GM18858 (cell line): ENCODE results near the gene CDH23.

Source experiments
- ATAC-seq: cut with Tn5 transposase; IDR thresholded peaks from one replicate; pipeline ENCODE4 v1.9.1; 2021; ENCODE audit not compliant: unreplicated experiment

The CDH23 gene

DNA sequence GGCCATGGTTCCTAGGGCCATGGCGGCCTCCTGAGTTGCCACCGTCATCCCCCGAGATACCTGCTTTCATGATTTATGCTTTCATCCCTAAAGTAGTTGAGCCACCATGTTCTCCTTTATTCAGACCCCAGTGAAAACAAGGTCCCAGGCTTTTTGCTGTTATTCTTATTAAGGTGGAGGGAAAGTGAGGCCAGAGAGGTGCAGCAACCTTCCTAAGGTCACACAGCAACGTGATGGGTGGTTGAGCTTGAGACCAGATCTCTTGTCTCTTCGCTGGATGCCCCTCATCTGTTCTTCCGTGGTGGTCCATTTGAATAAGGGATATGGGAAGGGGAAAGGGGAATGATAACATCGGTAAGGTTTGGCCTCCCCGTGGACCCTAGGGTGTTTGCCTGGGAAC, 180.6 kb downstream of the CDH23 start:
- ATAC-seq = no peak

DNA sequence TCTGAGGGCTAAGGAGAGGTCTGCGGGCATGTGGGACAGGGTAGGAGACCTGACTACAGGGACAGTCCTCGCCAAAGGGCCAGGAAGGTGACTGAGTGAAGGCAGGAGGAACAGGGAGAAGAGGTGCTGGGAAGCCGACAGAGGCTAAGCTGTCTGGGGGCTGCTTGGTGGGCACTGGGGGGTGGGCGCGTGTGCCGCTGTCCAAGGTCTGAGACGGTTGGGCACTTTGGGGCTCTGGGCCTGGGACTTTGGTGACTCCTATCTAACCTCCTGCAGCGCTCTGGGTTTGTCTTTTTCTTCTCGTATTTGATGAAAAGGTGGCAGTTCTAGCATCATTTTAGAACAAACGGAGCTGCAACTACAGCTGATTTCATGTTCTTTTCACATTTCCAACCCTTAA, 181.3 kb downstream of the CDH23 start:
- no peak for ATAC-seq

DNA sequence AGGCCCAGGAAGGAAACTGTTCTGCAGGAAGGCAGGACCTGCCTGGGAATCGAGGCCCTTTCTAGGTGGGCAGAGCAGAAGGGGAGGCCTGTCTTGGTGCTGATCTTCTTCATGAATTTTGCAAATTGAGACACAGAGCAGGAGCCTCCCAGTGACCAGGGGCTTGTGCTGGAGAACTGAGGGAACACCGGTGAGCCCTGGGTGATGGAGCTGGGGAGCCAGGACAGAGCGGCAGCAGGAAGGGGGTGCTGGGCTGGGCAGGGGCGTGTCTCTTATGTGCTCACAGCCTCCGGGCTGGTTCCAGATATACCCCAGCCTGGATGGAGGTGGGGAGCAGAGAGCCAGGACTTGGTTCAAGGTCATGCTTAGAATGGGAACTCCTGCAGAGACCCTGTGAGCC, 182.9 kb downstream of the CDH23 start:
- no peak for ATAC-seq

DNA sequence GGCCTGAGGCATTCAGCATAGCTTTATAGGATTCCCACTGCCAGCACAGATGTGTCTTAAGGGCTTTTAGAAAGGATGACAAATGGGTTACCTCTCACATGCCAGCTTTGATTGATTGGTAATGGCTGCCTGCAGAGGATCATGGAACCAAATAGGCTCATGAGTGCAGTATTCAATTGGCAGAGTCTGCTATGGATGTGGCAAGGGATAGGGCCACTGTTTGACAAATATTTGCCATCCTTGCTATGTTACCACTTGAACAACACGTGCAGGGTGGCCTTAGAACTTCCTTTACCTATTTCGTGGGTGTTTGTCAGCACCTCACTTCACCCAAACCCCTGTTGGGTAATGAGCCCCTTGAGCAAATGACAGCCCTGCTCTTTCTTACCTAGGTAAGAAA, 183.7 kb downstream of the CDH23 start:
- ATAC-seq = no peak

DNA sequence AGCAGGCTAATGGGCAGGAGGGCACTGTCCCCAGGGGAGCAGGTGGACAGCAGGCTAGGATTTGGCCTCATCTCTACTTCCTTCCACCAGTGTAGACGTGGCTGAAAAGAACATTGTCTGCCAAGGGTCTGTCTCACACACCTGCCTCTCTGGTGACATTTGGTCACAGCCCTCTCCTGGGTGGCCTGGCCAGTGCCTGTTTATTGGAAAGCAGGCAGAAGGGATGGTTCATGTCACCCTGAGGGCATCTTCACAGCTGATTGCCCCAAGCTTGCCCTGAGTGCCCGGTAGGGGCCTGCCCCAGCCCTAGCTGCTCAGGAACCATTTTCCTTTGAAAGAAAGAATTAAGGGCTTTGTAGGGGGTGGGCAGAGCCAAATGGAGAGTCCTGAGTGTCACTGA, 184.2 kb downstream of the CDH23 start:
- no peak for ATAC-seq

DNA sequence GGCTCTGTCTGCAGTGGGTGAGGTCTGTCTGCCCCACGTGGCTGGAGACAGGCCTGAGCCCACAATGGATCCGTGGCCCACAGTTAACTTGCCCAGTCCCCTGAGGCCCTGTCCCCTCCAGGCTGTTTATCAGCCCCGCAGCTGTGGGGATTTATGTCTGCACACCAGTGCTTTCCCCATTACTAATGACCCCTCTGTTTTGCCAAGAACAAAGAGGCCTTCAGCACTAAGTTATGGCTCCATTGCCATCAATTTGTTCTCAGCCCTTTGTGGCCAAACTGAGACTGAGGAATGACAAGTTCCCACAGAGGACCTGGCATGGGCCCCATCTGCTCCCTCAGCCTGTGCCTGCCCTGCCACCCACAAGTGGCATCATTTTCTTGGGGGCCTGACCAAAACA, 184.7 kb downstream of the CDH23 start:
- no peak for ATAC-seq

DNA sequence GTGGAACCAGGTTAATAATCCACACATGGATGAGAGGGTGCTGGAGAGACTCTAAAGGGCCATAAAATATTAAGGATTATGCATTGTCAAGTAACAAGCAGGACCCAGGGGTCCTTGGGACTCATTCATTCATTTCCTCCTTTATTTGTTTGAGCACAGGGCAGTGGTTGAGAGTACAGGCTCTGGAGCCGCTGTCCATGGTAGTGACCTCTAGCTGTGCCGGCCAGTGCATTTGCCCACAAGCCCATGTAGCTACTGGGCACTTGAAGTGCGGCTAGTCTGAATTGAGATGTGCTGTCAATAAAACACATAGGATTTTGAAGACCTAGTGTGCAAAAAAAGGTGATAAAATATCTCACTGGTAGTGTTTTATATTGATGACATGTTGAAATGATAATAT, 185.3 kb downstream of the CDH23 start:
- ATAC-seq = no peak

DNA sequence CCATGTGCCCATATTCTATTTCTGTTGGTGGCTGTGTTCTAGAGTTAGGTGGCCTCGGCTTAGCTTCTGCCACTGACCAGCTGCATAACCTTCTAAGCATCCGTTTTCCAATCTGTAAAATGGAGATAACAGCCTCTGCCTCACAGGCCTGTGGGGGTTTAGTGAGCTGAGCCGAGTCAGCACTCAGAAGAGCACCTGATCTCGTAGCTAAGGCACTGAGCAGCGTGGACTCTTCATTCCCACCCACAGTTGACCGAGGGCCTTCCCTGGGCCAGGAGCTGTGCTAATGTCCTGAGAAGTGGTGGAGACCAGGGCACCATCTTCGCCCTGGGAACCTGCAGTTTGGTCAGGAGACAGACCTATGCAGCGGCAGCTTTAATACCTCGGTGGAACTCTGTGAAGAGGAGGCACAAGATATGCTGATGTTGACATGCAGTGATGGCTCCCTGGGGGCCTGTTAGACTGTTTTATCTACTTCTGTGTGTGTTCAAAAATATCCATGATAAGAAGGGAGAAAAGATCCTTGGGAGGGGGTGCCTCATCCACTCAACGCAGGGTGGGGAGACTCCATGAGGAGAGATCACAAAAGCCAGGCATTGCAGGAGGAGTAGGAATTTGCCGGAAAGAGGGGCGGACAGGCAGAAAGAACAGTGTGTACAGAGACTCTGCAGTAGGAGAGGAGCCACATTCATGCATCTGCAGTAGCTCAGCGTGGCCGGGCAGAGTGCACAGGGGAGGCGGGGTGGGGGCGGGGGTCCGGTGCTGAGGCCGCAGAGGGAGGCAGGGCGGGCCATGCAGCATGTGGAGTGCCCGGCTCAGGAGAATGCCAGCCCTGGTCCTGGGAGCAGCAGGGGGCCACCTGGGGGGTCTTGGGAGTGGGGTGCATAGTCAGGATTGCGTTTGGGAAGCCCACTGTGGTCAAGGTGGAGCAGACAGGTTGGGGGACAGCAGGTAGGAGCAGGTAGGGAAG, 186.1 kb downstream of the CDH23 start:
- ATAC-seq = no peak

DNA sequence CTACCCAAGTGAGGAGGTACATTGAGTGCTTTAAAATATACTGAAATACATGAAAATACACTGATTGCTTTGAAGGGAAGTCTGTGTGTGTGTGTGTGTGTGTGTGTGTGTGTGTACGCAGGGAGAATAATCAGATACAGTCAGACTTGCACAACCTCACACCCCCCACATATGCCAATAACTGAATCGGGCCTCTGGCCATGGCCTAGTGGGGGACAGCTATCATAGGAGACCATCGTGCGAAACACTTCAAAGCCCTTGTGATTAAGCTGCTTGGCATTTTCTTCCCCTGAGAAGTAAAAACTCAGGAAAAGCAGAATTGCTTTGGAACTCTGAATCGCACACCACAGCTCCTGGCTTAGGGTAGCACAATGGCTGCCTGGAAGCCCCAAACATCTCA, 187.7 kb downstream of the CDH23 start:
- ATAC-seq = no peak

DNA sequence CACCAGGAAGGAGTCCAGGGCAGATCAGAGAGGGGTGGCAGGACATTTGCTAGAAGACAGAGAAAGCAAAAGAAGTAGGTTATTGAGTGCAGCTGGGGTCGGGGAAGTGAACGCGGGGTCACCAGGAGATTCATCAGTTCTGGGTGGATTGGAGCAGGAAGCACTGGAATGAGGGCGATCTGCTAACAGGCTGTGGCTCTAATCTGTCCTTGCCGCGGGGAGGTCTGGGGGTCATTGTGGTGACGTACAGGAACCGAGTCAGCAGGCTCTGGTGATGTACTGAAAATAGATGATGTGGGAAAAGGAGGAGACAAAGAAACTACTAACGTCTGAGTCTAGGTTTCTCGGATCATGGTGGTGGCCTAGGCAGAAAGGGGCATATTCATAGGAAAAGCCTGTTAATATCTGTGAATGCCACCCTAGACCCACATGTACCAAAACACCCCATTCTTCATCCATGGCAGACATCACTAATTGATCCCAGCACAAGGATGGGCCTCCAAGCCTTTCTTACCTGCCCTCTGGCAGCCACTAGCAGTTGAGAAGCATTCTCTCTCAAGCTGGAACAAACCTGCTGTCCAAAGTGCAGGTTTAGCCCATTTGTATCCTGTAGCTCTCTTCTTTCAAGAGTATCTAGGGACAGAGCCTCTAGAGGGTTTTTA, 188.3 kb downstream of the CDH23 start:
- ATAC-seq = no peak

DNA sequence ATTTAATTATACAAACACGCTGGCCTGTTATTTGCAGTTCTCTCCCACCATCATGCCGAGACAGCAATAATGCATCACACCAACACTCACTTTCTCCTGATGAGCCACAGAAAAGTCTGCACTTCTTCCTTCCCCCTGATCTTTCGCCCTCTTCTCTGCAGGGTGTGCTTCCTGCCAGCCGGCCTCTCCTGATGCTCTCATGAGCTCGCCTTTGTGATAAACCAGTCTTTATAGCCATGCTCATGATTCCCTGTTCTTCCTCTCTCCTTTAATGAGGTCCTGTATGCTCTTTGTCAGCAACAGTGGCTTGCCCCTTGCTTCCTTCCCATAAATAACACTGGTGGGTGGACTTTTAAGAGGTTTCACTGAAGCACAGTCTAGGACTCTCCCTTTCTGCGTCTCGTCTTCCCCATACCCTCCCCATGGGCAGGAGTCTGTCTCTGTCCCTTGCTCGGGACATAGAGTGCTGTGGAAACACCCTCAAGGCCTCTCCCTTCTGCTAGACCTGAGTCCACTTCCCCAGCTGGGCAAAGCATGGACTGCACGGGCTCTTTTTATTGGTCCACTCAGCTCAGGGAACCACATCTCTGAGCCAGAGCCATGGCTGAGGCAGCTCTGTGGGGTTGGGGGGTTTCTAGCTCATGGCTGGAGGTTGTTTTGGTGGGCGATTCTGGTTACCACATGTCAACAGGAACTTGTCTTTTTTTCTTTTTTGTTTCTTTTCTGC, 189.0 kb downstream of the CDH23 start:
- no peak for ATAC-seq

DNA sequence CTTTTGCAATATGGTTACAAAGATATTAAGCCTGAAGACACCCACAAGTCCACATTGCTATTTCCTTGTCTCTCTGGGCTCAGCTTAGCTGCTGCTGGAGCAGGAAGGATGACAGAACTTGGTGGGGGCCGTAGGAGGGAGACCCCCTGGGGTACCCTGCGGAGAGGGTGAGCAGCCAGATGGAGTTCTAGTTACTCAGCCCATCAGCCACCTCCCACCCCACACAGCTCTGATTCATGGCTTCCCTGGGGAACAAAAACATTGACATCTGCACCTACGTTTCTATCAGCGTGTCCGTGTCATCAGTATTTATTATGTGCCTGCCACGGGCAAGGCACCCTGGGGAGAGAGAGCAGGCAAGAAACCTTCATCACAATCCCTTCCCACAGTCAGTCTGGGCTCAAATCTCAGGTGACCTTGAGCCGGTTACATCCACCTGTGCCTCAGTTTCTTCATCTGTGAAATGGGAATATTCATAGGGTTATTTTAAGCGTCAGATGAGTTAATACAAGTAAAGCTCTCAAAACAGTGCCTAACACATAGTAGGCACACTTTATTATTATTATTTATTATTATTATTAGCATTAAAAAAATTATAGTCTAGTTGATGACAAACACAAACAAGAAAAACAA, 191.3 kb downstream of the CDH23 start:
- ATAC-seq = no peak

DNA sequence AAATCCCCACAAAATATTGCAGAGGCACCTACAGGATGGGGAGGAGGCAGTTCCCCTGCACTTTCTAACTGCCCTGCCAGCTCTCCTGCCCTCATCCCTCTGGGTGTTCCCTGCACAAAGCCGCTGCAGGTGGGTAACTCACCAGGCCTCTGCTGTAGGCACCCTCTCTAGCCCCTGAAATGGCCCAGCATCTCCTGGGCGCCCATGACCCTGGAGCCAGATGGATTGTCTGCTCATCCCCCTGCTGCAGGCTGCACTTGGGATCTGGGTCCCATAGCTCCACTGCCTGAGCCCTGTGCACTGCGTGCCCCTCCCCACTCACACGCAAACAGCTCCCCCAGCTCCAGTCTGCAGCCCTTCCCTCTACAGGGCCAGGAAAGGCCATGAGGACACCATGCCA, 192.0 kb downstream of the CDH23 start:
- no peak for ATAC-seq

DNA sequence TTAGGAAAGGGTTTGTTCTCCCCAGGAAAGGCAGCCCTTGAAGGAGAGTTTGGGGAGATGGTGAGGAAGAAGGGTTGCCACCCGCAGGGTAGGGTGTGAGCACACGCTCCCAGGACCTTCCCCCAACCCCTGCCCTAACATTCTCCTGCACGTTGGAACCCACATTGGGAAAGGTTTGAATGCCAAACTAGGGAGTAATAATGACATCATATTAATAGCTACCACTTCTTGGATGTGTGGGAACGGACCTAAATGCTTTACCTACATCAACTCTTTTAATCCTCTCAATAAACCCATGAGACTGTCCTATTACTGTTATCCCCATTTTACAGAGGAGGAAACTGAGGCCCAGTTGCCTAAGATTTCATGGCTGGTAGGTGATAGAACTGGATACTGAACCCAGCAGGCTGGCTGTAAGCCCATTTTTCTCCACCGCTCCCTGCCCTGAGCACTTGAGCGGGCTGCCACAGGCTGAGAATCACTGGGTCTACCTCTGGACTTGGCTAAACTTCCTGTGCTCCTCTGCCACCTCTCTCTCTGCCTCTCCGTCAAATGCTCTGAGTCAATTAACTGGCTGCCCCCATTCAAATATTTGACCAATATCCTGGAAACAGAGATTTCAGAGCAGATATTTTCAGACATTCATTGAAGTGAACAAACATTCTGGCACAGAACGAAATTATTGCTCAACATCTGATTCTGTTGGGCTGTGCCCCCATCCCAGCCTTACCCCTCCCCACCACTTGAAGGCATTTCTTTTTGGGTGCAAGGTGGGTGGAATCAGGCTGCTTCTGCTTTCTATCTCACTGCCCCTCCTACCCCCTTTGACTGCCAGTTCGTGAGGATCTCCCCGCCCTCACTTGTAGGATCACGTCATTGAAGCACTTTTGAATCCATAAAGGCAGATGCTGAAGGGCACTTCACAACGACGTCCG, 193.2 kb downstream of the CDH23 start:
- ATAC-seq = no peak

DNA sequence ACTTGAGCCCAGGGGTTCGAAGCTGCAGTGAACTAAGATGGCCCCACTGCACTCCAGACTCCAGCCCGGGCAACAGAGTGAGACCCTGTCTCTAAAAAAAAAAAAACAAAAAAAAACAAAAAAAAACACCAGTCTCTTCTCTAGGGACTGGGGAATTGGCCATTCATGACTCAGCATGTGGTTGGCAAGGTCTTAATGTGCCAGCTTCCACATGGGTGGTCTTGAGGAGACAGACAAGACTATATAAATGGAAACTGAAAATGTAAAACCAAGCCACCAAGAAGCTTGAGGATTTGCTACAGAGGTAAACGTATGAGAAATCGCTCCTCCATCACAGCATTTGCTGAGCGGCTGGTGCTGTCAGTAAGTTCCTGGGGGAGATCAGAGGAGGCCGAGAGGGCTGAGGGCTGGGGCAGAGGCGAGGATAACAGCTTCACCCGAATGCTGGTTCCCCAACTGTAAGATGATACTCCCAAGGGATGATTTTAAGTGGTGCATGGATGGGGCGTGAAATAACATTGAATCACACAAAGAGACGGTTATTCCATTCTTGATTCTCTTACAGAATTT, 194.1 kb downstream of the CDH23 start:
- ATAC-seq = no peak

DNA sequence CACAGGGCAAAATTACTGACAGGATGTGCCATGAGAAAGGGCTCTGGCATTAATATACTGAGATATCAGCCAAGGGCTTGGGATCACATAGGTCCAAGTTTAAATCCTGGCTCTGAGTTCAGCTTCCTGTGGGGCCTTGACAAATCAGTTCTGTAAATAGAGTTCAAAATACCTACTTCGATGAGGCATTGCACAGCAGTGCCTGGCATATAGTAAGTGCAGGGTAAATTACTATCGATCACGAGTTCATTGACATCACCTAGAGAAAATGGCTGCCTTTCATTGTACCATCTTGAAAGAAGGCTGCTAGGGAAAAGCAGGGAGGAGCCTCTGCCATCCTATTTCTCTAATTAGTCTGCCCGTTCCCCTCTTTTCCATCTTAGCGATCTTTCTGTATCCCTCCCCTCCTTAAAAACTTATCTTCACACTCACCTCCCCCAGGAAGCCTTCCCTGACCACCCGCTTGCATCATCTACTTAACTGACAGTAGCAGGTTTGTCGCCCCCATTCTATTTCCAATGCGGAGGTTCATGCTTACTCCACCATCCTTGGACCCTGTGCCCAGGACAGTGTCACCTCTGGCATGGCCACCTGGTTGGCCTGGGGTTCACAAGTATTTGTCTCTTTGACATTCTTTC, 198.3 kb downstream of the CDH23 start:
- ATAC-seq = no peak

DNA sequence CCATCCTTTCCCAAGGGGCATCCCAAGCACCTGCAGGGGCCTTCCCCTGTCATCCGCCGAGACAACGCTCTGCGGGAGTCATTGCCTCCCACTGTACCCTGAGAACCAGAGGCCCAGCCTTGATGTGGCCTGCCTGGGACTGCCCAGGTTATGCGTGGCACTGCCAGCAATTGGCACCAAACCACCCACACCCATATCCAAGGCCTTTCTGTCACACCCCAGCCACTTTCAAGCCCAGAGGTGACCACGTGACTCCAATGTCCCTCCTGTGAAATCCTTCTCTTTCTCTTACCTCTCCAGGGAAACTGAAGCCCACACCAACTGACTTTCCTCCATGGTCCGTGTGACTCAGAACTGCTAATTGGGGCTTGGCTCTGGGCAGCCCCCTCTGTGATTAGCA, 198.9 kb downstream of the CDH23 start:
- no peak for ATAC-seq

DNA sequence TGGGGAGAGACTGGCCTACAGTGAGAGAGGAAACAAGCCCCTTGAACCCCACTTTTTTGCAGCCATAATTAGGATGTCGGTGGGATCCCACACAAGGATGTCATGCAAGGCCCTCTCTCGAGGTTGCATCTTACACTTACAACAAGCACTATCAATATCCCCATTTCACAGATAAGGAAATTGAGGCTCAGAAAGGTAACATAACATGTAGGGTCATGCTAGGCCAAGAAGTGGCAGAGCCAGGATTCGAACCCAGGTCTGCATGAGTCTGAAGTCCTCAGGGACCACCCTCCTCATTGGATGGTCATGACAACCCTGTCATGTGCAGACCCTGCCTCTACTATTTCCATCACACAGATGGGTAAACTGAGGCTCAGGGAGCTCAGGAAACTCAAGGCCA, 199.4 kb downstream of the CDH23 start:
- no peak for ATAC-seq

DNA sequence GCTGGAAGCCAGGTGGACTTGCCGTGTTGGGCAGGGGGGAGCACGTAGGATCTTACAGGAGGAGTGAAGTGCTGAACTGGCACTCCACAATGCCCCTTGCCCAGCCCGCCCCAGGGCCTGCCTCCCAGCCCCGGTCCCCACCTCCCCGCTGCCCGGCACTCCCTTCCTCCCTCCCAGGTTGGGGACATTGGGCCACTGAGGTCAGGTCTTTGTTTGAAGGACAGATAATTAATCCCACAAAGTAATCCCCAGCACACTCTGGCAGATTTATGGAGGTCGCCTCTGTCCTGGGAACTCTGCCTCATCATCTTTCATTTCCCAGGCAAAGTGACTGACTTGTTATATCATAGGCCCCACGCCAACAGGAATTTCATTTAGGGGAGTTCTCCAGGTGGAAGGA, 200.0 kb downstream of the CDH23 start:
- no peak for ATAC-seq
